ENCODE data around the gene NSA2. TPM values are rescaled to one million over a fixed set of nuclear protein-coding genes. Genes with fewer than 3 reads are reported as not detected.

Gene NSA2
- total RNA-seq, 5 donors from 2014 or later (not counting 1 experiment from before 2014, with no cell fraction given), result 81.8 to 142 (median 126) TPM

GRCh38 chr5:74822288-74822687 lies 55.2 kb downstream of the NSA2 start:
- POLR2A ChIA-PET, result no interaction called here
- H3K36me3 ChIP-seq (ENCODE audit: control insufficient read depth in 2 of 2, extremely low read depth in 1 of 2, insufficient read depth in 1 of 2, low read length in 1 of 2), result no peaks in the 10 kb centered on the region
- H3K27ac Mint-ChIP-seq, result no peak overlapping the region
- H3K27me3 ChIP-seq (replicated peaks in 1 of 2; ENCODE audit: control insufficient read depth in 2 of 2, extremely low read depth in 1 of 2, insufficient read depth in 2 of 2, low read length in 1 of 2), result no peaks in the 10 kb centered on the region
- ATAC-seq (replicated peaks in 1 of 4), result no peak
- H3K27me3 Mint-ChIP-seq, result no peaks in the 10 kb centered on the region
- 90% methylated on average over 1 of the region's 1 CpG for WGBS (ENCODE audit: insufficient coverage)
- H3K36me3 Mint-ChIP-seq, result peaks cover 25% of the 10 kb centered on the region
- no peaks in the 10 kb centered on the region for H3K9me3 ChIP-seq
- no peak for DNase-seq
- H3K9me3 Mint-ChIP-seq, result no peaks in the 10 kb centered on the region
- H3K4me1 Mint-ChIP-seq, result peaks cover 0 to 3% (median 1%) of the 10 kb centered on the region in 3 donors
- CTCF ChIA-PET, result no interaction called here
- H3K4me3 ChIP-seq (ENCODE audit: control insufficient read depth in 1 of 2, extremely low read depth in 1 of 2, low read length in 1 of 2), result no peak overlapping the region
- no peaks in the 10 kb centered on the region for H3K4me1 ChIP-seq (ENCODE audit: control insufficient read depth in 1 of 2, extremely low read depth in 1 of 2, insufficient read depth in 2 of 2, low read length in 2 of 2)
- H3K27ac ChIP-seq (ENCODE audit: low read length), result no peak overlapping the region
- no peak overlapping the region for H3K4me3 Mint-ChIP-seq

- Mint-ChIP-seq H3K27me3 (no peaks in the 10 kb centered on the region), H3K9me3 (no peaks in the 10 kb centered on the region), H3K27ac (no peak overlapping the region), H3K36me3 (peaks cover 19% of the 10 kb centered on the region), H3K4me3 (no peak overlapping the region), H3K4me1 (peaks cover 0 to 5% (median 0%) of the 10 kb centered on the region in 3 donors)
- no peaks in the 10 kb centered on the region for H3K9me3 ChIP-seq
- no peak overlapping the region for H3K27ac ChIP-seq (ENCODE audit: low read length)
- no peaks in the 10 kb centered on the region for H3K27me3 ChIP-seq (replicated peaks in 1 of 2; ENCODE audit: control insufficient read depth in 2 of 2, extremely low read depth in 1 of 2, insufficient read depth in 2 of 2, low read length in 1 of 2)
- ATAC-seq (replicated peaks in 1 of 4) (no peak), DNase-seq (no peak)
- H3K36me3 ChIP-seq (ENCODE audit: control insufficient read depth in 2 of 2, extremely low read depth in 1 of 2, insufficient read depth in 1 of 2, low read length in 1 of 2), result peaks cover 0 to 8% of the 10 kb centered on the region in 2 donors
- POLR2A ChIA-PET, result no interaction called here
- no peaks in the 10 kb centered on the region for H3K4me1 ChIP-seq (ENCODE audit: control insufficient read depth in 1 of 2, extremely low read depth in 1 of 2, insufficient read depth in 2 of 2, low read length in 2 of 2)
- CTCF ChIA-PET, result no interaction called here
- no peak overlapping the region for H3K4me3 ChIP-seq (ENCODE audit: control insufficient read depth in 1 of 2, extremely low read depth in 1 of 2, low read length in 1 of 2)
- WGBS (ENCODE audit: insufficient coverage), result 100% methylated on average over 4 of the region's 7 CpGs
Measured at GRCh38 chr5:74829413-74829812, 62.4 kb downstream of the NSA2 start.

Other genes starting within 250 kb of the NSA2 start
- 10 to 100 TPM in 2 of 5 donors, 1 to 10 TPM in 2, under 1 TPM in 1; 0.70 to 21.0 (median 2.7) TPM for gene ENC1, start 126.5 kb upstream of the NSA2 start, total RNA-seq
- 10 to 100 TPM; 32.5 to 52.0 (median 44.0) TPM for gene HEXB, start 82.0 kb upstream of the NSA2 start, total RNA-seq
- 10 to 100 TPM; 13.7 to 21.8 (median 20.3) TPM for gene GFM2, start 132 bp upstream of the NSA2 start, total RNA-seq
- gene FAM169A, start 99.1 kb downstream of the NSA2 start, total RNA-seq, result 10 to 100 TPM; 12.5 to 15.9 (median 12.6) TPM